HG03442 (cell line): ENCODE measurements around the gene PRPH.
"Not testable (repeated sequence)": the region's sequence is repeated elsewhere in the genome, so short reads cannot be mapped to it uniquely, and the experiment has no call there.

Source experiments
- ATAC-seq: cut with Tn5 transposase; IDR thresholded peaks from one replicate; pipeline ENCODE4 v1.9.1; 2021; ENCODE audit warnings: mild to moderate bottlenecking, moderate library complexity; ENCODE audit not compliant: unreplicated experiment

The PRPH gene

GRCh38 chr12:49295082-49295936, at the start of gene PRPH:
TSS of gene PRPH (plus strand) at chr12:49295147. CDS start at chr12:49295201, 54 bp downstream.
- no peak for ATAC-seq

- no peak for ATAC-seq
Measured at GRCh38 chr12:49251357-49251756, 43.6 kb upstream of the PRPH start.

DNA sequence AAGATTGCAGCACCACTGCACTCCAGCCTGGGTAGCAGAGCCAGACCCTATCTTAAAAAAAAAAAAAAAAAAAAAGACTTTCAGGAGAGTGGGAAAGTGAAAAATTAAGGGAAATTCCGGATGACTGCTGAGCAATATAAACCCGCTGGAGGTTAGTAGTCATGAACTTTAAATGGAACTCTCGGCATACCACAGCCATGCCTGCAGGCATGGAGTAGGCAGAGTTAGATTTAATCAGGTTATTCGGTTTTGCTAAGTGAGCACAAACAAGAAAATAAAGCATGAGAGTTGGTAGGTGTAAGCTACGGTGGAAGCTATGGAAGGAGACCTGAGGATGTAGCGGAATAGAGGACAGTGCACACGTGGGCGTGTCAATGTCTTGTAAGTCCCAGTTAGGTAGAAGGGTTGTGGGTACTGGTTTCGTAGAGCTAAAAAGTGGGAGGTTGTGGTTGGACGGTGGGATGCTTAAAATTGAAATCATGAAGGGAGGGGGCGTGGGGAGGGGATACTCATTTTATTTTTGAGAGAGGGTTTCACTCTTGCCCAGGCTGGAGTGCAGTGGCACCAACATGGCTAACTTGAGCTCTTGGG, 41.8 kb upstream of the PRPH start:
- no peak for ATAC-seq

- ATAC-seq: not testable (repeated sequence)
Measured at GRCh38 chr12:49255456-49255855, 39.5 kb upstream of the PRPH start.

DNA sequence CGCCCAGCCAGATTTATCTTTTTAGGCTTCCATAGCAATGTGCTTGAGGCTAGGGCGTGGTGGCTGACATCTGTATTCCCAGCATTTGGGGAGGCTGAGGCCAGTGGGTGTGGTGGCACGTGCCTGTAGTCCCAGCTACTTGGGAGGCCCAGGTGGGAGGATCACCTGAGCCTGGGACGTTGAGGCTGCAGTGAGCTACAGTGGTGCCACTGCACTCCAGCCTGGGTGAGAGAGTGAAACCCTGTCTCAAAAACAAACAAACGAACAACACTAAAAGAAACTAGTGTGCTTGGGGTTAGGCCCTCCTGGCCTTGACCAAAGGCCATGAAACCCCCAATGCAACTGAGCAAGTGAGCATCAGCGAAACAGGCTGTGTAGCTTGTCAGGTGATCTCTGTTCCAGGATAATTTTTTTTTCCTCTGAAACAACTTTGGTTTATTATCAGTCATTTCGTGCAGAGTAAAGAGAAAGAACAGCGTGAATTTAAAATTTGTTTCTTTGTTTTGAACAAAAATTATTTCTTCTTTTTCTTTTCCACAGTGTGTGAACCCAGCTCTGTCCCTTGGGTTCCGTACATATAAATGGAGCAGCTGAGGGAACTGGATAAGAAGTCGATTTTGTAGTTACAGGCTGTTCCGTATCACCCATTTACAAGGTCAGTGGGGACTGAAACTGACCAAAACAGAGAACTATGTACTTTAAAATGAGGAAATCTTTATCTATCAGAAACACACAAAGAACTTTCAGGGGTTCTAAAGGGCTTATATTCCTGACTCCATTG, 38.9 kb upstream of the PRPH start:
- no peak for ATAC-seq

DNA sequence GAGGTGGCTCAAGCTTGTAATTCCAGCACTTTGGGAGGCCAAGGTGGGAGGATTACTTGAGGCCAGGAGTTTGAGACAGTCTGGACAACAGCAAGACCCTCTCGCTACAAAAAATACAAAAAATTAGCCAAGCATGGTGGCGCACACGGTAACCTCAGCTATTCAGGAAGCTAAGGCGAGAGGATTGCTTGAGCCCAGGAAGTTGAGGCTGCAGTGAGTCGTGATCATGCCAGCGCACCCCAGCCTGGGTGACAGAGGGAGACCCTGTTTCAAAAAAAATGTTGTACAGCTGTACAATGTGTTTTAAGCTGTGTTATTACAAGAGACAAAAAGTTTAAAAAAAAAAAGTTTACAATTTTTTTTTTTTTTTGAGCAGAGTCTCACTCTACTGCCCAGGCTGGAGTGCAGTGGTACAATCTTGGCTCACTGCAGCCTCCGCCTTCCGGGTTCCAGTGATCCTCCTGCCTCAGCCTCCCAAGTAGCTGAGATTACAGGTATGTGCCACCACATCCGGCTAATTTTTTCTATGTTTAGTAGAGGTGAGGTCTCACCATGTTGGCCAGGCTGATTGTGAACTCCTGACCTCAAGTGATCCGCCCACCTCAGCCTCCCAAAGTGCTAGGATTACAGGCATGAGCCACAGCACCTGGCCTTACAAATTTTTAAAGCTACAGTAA, 37.3 kb upstream of the PRPH start:
- ATAC-seq: not testable (repeated sequence)

DNA sequence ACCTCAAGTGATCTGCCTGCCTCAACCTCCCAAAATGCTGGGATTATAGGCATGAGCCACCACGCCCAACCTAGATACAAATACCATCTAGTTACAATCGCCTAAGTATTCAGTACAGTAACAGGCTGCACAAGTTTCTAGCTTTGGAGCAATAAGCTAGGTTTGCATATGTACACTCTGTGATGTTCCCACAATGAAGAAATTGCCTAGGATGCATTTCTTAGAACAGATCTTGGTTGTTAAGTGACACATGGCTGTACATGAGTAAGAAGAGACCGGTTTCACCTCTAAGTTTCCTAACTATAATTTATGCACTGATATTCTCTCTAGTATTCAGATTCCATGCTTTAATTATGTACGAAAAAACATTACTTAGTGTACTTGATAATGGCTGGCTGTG, 35.5 kb upstream of the PRPH start:
- ATAC-seq: no peak

DNA sequence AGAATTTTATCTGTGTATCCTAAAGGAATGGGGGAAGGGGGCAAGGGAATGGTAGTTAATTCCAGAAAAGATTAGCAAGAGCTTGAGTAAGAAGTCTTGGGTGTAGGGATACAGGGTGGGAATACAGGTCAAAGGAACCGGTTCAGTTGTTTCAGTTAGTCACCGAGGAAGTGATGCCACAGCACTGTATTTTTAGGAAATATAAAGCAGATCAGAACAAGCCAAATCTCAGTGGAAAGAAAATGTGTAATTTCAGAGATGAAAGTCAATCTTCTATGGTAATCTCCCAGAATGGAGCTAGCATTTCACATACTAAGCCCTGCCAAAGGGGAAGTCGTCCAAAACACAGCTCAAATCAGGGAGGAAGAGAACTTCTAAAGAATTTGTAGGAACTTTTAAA, 34.8 kb upstream of the PRPH start:
- ATAC-seq: no peak

DNA sequence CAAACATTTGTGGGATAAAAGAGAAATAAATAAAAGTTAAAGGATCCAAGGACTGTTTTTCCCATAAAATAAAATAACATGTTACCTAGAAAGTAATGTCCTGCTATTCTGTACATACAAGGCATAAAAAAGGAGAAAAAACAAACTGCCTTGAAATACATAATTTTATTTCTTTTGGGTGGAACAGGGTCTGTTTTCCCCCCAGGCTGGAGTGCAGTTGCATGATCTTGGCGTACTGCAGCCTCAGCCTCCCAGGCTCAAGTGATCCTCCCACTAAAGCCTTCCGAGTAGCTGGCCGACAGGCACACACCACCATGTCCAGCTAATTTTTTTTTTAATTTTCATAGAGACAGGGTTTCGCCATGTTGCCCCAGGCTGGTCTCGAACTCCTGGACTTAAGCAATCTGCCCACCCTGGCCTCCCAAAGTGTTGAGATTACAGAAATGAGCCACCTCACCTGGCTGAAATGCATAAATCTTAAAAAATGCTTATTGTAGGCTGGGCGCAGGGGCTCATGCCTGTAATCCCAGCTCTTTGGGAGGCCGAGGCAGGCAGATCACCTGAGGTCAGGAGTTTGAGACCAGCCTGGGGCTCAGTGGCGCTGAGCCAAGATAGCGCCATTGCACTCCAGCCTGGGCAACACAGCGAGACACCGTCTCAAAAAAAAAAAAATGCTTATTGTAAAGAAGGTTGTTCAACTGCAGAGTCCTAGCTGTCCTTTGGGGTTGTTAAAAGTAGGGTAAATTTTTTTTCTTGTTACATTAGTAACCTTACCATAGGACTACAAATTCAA, 34.2 kb upstream of the PRPH start:
- ATAC-seq: no peak

GRCh38 chr12:49261721-49262120, 33.2 kb upstream of the PRPH start:
- no peak for ATAC-seq

DNA sequence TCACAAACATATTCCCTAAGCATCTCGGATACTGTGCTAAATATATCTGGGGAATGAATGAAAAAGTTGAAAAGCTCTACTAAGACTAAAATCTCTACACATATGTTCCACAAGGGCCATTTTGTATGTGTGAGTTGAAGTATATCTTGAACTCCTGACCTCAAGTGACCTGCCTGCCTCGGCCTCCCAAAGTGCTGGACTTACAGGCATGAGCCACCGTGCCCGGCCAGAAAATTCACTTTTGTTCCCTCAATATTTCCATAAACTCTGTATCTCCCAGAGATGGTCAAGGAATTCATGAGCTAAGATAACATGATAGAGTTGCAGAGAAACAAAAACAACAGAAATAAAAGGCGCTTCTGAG, 31.6 kb upstream of the PRPH start:
- no peak for ATAC-seq

- peak; percentile 33 for ATAC-seq
Measured at GRCh38 chr12:49264466-49264872, 30.5 kb upstream of the PRPH start.

DNA sequence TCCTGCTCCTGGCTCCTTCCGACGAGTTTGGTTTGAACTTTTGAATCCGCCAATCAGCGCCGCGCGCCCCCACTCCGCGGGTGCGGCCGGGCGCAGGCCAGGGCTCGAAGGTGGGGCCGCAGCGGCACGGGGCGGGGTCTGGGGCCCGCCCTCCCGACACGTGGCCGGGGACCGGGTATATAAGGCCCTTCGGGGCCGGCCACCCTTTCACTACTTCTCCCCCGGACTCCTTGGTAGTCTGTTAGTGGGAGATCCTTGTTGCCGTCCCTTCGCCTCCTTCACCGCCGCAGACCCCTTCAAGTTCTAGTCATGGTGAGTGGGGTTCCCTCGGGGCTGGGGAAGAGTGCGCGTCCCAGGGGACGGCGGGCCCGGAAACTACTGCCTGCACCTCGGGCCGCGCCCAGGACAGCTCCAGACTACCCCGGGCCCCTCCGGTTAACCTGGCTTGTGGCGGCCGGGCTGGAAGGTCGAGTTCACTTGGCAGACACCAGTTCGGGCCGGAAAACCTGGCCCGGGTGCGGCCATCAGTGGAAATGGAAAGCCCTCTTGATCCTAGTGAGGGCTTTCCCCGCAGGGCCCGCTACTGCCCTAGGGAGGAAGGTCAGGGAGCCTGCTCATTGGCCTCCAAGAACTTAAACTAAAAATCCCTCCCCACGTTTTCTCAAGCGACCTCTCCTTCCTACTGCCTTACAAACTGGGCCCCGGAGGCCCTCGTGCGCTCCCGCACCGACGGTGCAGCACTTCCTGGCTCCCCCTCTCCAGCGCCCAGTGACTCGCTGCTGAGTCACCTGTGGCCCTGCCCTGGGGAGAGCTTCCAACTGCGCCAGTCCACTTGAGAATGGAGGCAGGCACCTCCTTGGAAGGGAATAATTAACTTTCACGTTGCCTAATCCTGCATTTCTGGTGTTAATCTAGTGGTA, 29.8 kb upstream of the PRPH start, which contains the start of gene TUBA1C:
TUBA1C (plus strand) TSS at position 210 of the 920 bp plus-strand sequence; CDS start at position 310, 100 bp downstream.
- peak; percentile 69 for ATAC-seq

DNA sequence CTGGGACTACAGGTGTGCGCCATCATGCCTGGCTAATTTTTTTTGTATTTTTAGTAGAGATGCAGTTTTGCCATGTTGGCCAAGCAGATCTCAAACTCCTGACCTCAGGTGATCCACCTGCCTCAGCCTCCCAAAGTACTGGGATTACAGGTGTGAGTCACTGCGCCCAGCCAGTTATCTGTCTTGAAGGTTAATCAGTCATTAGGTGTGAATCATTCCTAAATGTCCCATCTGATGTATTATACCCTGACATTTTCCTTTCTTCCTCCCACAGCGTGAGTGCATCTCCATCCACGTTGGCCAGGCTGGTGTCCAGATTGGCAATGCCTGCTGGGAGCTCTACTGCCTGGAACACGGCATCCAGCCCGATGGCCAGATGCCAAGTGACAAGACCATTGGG, 25.8 kb upstream of the PRPH start:
- not testable (repeated sequence) for ATAC-seq

DNA sequence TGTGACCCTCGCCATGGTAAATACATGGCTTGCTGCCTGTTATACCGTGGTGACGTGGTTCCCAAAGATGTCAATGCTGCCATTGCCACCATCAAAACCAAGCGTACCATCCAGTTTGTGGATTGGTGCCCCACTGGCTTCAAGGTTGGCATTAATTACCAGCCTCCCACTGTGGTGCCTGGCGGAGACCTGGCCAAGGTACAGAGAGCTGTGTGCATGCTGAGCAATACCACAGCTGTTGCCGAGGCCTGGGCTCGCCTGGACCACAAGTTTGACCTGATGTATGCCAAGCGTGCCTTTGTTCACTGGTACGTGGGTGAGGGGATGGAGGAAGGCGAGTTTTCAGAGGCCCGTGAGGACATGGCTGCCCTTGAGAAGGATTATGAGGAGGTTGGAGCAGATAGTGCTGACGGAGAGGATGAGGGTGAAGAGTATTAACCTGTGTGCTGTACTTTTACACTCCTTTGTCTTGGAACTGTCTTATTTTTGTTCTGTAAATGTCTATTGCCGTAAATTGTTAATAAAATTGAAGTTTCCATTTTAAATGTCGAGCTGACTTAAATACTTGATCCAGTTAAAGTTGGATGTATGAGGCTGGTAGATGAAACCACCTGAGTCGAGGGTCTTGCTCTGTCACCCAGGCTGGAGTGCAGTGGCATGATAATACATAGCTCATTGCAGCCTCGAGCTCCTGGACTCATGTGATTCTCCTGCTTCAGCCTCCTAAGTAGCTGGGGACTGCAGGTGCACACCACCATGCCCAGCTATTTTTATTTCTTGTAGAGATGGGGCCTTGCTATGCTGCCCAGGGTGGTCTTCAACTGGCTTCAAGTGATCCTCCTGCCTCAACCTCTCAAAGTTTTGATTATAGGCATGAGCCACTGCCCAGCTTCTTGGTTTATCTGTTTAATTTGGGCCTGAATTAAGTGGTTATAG, 21.9 kb upstream of the PRPH start:
- ATAC-seq: no peak

DNA sequence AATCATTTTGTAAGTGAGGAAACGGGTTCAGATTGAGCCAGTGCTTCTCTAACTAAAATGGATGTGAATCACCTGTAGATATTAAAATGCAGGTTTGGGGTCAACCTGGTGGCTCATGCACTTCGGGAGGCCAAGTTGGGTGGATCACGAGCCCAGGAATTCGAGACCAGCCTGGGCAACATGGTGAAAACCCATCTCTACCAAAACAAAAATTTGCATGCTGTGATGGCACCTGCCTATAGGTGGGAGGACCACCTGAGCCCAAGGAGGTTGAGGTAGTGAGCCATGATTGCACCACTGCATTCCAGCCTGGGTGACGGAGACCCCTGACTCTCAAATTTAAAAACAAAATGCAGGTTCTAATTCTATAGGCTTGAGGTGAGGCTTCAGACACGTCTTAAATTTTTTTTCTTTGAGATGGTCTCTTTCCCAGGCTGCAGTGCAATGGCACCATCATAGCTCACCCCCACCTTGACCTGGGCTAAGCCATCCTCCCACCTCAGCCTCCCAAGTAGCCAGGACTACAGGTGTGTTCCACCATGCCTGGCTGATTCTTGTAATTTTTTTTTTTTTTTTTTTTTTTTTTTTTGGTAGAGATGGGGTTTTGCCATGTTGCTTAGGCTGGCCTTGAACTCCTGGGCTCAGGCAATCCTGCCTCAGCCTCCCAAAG, 21.1 kb upstream of the PRPH start:
- no peak for ATAC-seq

DNA sequence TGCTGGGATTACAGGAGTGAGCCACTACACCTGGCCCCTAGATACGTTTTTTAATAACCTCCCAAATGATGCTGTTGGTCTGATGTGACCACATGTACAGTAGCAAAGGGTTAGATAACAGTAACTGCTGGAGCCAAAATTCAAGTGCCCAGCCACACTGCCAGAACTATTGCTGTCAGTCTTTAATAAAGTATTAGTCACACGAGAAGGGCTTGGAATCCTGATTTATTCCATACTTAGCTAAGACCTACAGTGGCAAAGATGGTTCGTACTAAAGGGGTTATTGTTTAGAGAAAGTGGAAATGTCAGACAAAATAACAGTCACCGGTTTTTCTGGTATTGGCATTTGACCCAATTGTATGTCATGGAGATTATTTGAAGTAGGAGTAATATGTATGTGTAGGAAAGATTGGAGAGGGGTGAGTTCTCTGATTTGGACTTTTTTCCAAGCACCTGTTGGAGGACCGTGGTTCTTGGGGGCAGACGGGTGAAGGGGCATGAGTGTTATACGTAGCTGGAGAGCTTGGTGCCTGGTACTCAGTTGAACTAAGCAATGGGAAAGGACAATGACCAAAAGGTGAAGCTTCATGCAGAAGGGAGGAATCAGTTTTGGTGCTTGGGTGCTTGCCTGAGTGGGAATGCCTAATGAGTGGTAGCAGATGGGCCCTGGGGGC, 20.4 kb upstream of the PRPH start:
- ATAC-seq: no peak
